Keratinocyte (primary cell): Measurements from ENCODE around the gene BMP15. TPM values are rescaled to one million over a fixed set of nuclear protein-coding genes. Genes with fewer than 3 reads are reported as not detected.

Source experiments
- DNase-seq: peaks from one replicate; pipeline ENCODE4 v3.0.0-alpha.2; 2011; ENCODE audit warnings: low read depth, missing footprints, low spot score
- FAIRE-seq: peaks from 2 replicates; lab custom pipeline; 2011; peaks lifted over from hg19 to GRCh38; lab: Jason Lieb, UNC
- H2AFZ ChIP-seq: 2 replicates; pipeline ENCODE4 v1.6.0; 2012; ENCODE audit warnings: low read length, control low read depth, inconsistent platforms; ENCODE audit not compliant: control insufficient read depth
- H3K27ac ChIP-seq: 2 replicates; pipeline ENCODE4 v1.5.1; 2011; ENCODE audit warnings: low read length; ENCODE audit not compliant: control insufficient read depth, insufficient read depth
- H3K27me3 ChIP-seq: 3 replicates; pipeline ENCODE4 v1.6.0; 2011; ENCODE audit warnings: low read length; ENCODE audit not compliant: control insufficient read depth, insufficient read depth; ENCODE audit errors: extremely low read depth
- H3K36me3 ChIP-seq, 2 experiments: 2 replicates in 1 of 2; 3 replicates in 1 of 2; pipeline ENCODE4 v1.5.1; 2011; ENCODE audit warnings: low read length in 2 of 2, mild to moderate bottlenecking in 1 of 2; ENCODE audit not compliant: control insufficient read depth in 2 of 2, insufficient read depth in 2 of 2; ENCODE audit errors: extremely low read depth in 1 of 2
- H3K4me1 ChIP-seq: 3 replicates; pipeline ENCODE4 v1.5.1; 2011; ENCODE audit warnings: low read length; ENCODE audit not compliant: control insufficient read depth, insufficient read depth; ENCODE audit errors: extremely low read depth
- H3K4me2 ChIP-seq: 3 replicates; pipeline ENCODE4 v1.6.0; 2011; ENCODE audit warnings: low read depth, low read length; ENCODE audit not compliant: control insufficient read depth, insufficient read depth; ENCODE audit errors: extremely low read depth
- H3K4me3 ChIP-seq, 3 experiments: fragments of 200-600 bp in 1 of 3; sonication (generic) in 1 of 3; 2 replicates in 2 of 3; 3 replicates in 1 of 3; pipeline ENCODE4 v1.5.1; 2011 to 2016; ENCODE audit warnings: low read length in 3 of 3, mild to moderate bottlenecking in 3 of 3, control low read depth in 2 of 3, inconsistent platforms in 1 of 3, low read depth in 1 of 3, mixed read lengths in 1 of 3, mixed run types in 1 of 3, moderate library complexity in 1 of 3; ENCODE audit not compliant: control insufficient read depth in 2 of 3, insufficient read depth in 2 of 3; ENCODE audit errors: extremely low read depth in 1 of 3
- H3K79me2 ChIP-seq: 2 replicates; pipeline ENCODE4 v1.6.0; 2012; ENCODE audit warnings: low read length; ENCODE audit not compliant: control insufficient read depth, insufficient read depth
- H3K9ac ChIP-seq: 3 replicates; pipeline ENCODE4 v1.6.0; 2011; ENCODE audit warnings: low read length; ENCODE audit not compliant: control insufficient read depth, insufficient read depth; ENCODE audit errors: extremely low read depth
- H3K9me1 ChIP-seq: 3 replicates; pipeline ENCODE4 v1.6.0; 2011; ENCODE audit warnings: low read length; ENCODE audit not compliant: control insufficient read depth, insufficient read depth; ENCODE audit errors: extremely low read depth
- H3K9me3 ChIP-seq: 2 replicates; pipeline ENCODE4 v1.5.1; 2012; ENCODE audit warnings: low read depth, low read length; ENCODE audit not compliant: control insufficient read depth
- H4K20me1 ChIP-seq: 3 replicates; pipeline ENCODE4 v1.6.0; 2011; ENCODE audit warnings: low read length; ENCODE audit not compliant: control insufficient read depth, insufficient read depth; ENCODE audit errors: extremely low read depth
- EZH2 ChIP-seq: IDR thresholded peaks from one replicate; pipeline ENCODE4 v1.6.1; 2012; ENCODE audit warnings: inconsistent platforms, mild to moderate bottlenecking, low read length, moderate library complexity
- dilution Hi-C: fragments of 300-500 bp; cut with MboI; formaldehyde crosslinking; loops from one replicate; pipeline ENCODE4 v1.7.0; 2020; ENCODE audit warnings: low sequenced_read_pairs; ENCODE audit not compliant: extremely low pct_ligation_motif_present
- polyA plus RNA-seq, 5 experiments: library from polyadenylated mRNA; depleted of rRNA in 3 of 5; stranded (reverse) in 3 of 5; stranded (forward) in 1 of 5; unstranded in 1 of 5; fragments of >200 nt; gene quantifications; 1 replicate in 1 of 5; 2 replicates in 3 of 5; 3 replicates in 1 of 5; pipeline versions ENCODE4 v1.2.1 to v1.2.3, GENCODE V29; 2011 to 2012; ENCODE audit warnings: missing spikeins in 2 of 5, low read depth in 1 of 5, low replicate concordance in 1 of 5

The BMP15 gene
- polyA plus RNA-seq, 1 donor (not counting 4 experiments of a cell fraction or from before 2014, with no cell fraction given) = not detected

- no peak for DNase-seq
- FAIRE-seq = no peak
- Histone ChIP-seq H3K9me1 (no peaks in the 10 kb centered on the region), H3K36me3 (no peaks in the 10 kb centered on the region), H3K9ac (no peak overlapping the region), H3K79me2 (no peaks in the 10 kb centered on the region), H4K20me1 (no peaks in the 10 kb centered on the region), H2AFZ (no peak overlapping the region), H3K4me2 (no peak overlapping the region), H3K9me3 (no peaks in the 10 kb centered on the region), H3K4me3 (no peak overlapping the region), H3K27ac (no peak overlapping the region), H3K4me1 (no peaks in the 10 kb centered on the region), H3K27me3 (no peaks in the 10 kb centered on the region)
- dilution Hi-C loops = no loop called here
- TF ChIP-seq EZH2 = no peak
These were observed 53.3 kb downstream of the BMP15 start for GRCh38 chrX:50963842-50964241.

Other genes starting within 250 kb of the BMP15 start
- gene SHROOM4, start 96.5 kb upstream of the BMP15 start, polyA plus RNA-seq = 0.50 to 0.76 TPM (median 0.59 TPM) in 3 replicates